Smooth muscle cell (in vitro differentiated cells): ENCODE results near the gene EPB42. TPM values are rescaled to one million over a fixed set of nuclear protein-coding genes. Genes with fewer than 3 reads are reported as not detected.

Experiments
- DNase-seq: peaks from one replicate; lab custom pipeline; 2025; ENCODE audit not compliant: unreplicated experiment; lab: John Stamatoyannopoulos, UW
- H2AFZ ChIP-seq: fragments of 200-600 bp; sonication (generic); 2 replicates; pipeline ENCODE4 v1.6.0; 2016; ENCODE audit warnings: antibody characterized with exemption, low read depth, mild to moderate bottlenecking
- H3F3A ChIP-seq: fragments of 200-600 bp; sonication (generic); 2 replicates; pipeline ENCODE4 v1.6.0; 2017; ENCODE audit warnings: antibody characterized with exemption, low read depth
- H3K27ac ChIP-seq: fragments of 200-600 bp; sonication (generic); 2 replicates; pipeline ENCODE4 v1.5.1; 2016; ENCODE audit warnings: low read depth, mild to moderate bottlenecking
- H3K27me3 ChIP-seq: fragments of 200-600 bp; sonication (generic); 2 replicates; pipeline ENCODE4 v1.6.1; 2016; ENCODE audit warnings: low read depth, mild to moderate bottlenecking
- H3K36me3 ChIP-seq: fragments of 200-600 bp; sonication (generic); 2 replicates; pipeline ENCODE4 v1.5.1; 2016; ENCODE audit warnings: low read depth
- H3K4me1 ChIP-seq: fragments of 200-600 bp; sonication (generic); 2 replicates; pipeline ENCODE4 v1.5.1; 2016; ENCODE audit warnings: low read depth
- H3K4me2 ChIP-seq: fragments of 200-600 bp; sonication (generic); 2 replicates; pipeline ENCODE4 v1.6.0; 2016; ENCODE audit warnings: mild to moderate bottlenecking
- H3K4me3 ChIP-seq: fragments of 200-600 bp; sonication (generic); 2 replicates; pipeline ENCODE4 v1.5.1; 2016; ENCODE audit warnings: mild to moderate bottlenecking
- H3K79me2 ChIP-seq: fragments of 200-600 bp; sonication (generic); 2 replicates; pipeline ENCODE4 v1.6.0; 2016; ENCODE audit warnings: low read depth, mild to moderate bottlenecking
- H3K9ac ChIP-seq: fragments of 200-600 bp; sonication (generic); 2 replicates; pipeline ENCODE4 v1.6.0; 2016; ENCODE audit warnings: low read depth
- H3K9me3 ChIP-seq: fragments of 200-600 bp; sonication (generic); replicated peaks from 2 replicates; pipeline ENCODE4 v1.5.1; 2016; ENCODE audit warnings: low read depth
- H4K20me1 ChIP-seq: fragments of 200-600 bp; sonication (generic); 2 replicates; pipeline ENCODE4 v1.6.0; 2016; ENCODE audit warnings: low read depth
- CTCF ChIP-seq: fragments of 200-600 bp; sonication (generic); IDR thresholded peaks from 2 replicates; pipeline ENCODE4 v1.5.1; 2017; ENCODE audit warnings: borderline replicate concordance, mild to moderate bottlenecking, antibody characterized with exemption; ENCODE audit not compliant: insufficient read depth, poor library complexity, severe bottlenecking
- WGBS: methylation state at CpG from one replicate; pipeline ENCODE4 v1.1.7; 2016; ENCODE audit warnings: low lambda C conversion rate; 5-methylcytosine and 5-hydroxymethylcytosine counted together
- polyA plus RNA-seq: library from polyadenylated mRNA; unstranded; fragments of >200 nt; fragmentation: Nextera tagmentation; extraction: Ambion mirVana; gene quantifications from 2 replicates; pipeline ENCODE4 v1.2.1, GENCODE V29; 2016
- total RNA-seq: library from RNA; depleted of rRNA; stranded (reverse); fragments of >200 nt; gene quantifications from 2 replicates; pipeline ENCODE4 v1.2.3, GENCODE V29; 2014

The EPB42 gene
- total and polyA plus RNA-seq, 2 experiments from 2014 or later: not detected

- no peaks in the 10 kb centered on the region for H4K20me1 ChIP-seq
- H3K4me1 ChIP-seq: no peaks in the 10 kb centered on the region
- no peak overlapping the region for H2AFZ ChIP-seq
- no peaks in the 10 kb centered on the region for H3K79me2 ChIP-seq
- no peak overlapping the region for H3K4me2 ChIP-seq
- 84% methylated on average over 5 of the region's 5 CpGs for WGBS
- H3K36me3 ChIP-seq: no peaks in the 10 kb centered on the region
- H3K27me3 ChIP-seq: peaks cover 50% of the 10 kb centered on the region
- no peaks in the 10 kb centered on the region for H3F3A ChIP-seq
- H3K9me3 ChIP-seq: no peaks in the 10 kb centered on the region
- no peak for TF ChIP-seq CTCF
- no peak for DNase-seq
- H3K4me3 ChIP-seq: no peak overlapping the region
- H3K27ac ChIP-seq: no peak overlapping the region
- H3K9ac ChIP-seq: no peak overlapping the region
These were observed 14.8 kb downstream of the EPB42 start for GRCh38 chr15:43206054-43206453.

GRCh38 chr15:43204016-43204901, 16.6 kb downstream of the EPB42 start:
- Histone ChIP-seq H3K27me3 (peaks cover 36% of the 10 kb centered on the region), H3F3A (no peaks in the 10 kb centered on the region), H3K36me3 (no peaks in the 10 kb centered on the region), H2AFZ (no peak overlapping the region), H3K27ac (no peak overlapping the region), H3K9ac (no peak overlapping the region), H3K4me2 (no peak overlapping the region), H3K79me2 (no peaks in the 10 kb centered on the region), H4K20me1 (no peaks in the 10 kb centered on the region), H3K4me1 (no peaks in the 10 kb centered on the region), H3K4me3 (no peak overlapping the region), H3K9me3 (no peaks in the 10 kb centered on the region)
- DNase-seq: no peak
- TF ChIP-seq CTCF: peak; percentile 56
- WGBS: 43% methylated on average over 8 of the region's 8 CpGs

- Histone ChIP-seq H3K36me3 (no peaks in the 10 kb centered on the region), H3K79me2 (no peaks in the 10 kb centered on the region), H3K9ac (no peak overlapping the region), H3K4me2 (no peak overlapping the region), H4K20me1 (no peaks in the 10 kb centered on the region), H3K27ac (no peak overlapping the region), H2AFZ (no peak overlapping the region), H3K4me1 (no peaks in the 10 kb centered on the region), H3K9me3 (no peaks in the 10 kb centered on the region), H3K4me3 (no peak overlapping the region), H3F3A (no peaks in the 10 kb centered on the region), H3K27me3 (peaks cover 11% of the 10 kb centered on the region)
- no peak for DNase-seq
- TF ChIP-seq CTCF: no peak
- 93% methylated on average over 3 of the region's 3 CpGs for WGBS
These were observed 20.8 kb downstream of the EPB42 start for GRCh38 chr15:43199945-43200488.
